Stimulated activated CD4-positive, alpha-beta T cell treated with anti-CD3 and anti-CD28 coated beads, Interleukin-4, amount 100 ng/mL, for 48 hours (primary cell): ENCODE data around the gene AJUBA.
A peak's percentile ranks its signal among the peaks of the same experiment; 100 is the strongest.
"Not testable (repeated sequence)": the region's sequence is repeated elsewhere in the genome, so short reads cannot be mapped to it uniquely, and the experiment has no call there.

Source experiments
- DNase-seq, 2 donors: peaks; one replicate each; pipeline ENCODE4 v3.0.0-alpha.2; 2020; ENCODE audit warnings: low read depth in 2 of 2

The AJUBA gene

GRCh38 chr14:22982477-22983245 lies at the start of gene AJUBA:
Gene AJUBA, minus strand, starts transcription at chr14:22982551. Its CDS starts 285 bp downstream, at chr14:22982266.
- peak; percentile 67 to 73 for DNase-seq

- no peak for DNase-seq
Measured at GRCh38 chr14:23030936-23031335, 48.6 kb upstream of the AJUBA start.

GRCh38 chr14:23028799-23029198 lies 46.4 kb upstream of the AJUBA start:
- no peak for DNase-seq

- no peak for DNase-seq
Measured at GRCh38 chr14:23025151-23025814, 42.9 kb upstream of the AJUBA start.

GRCh38 chr14:23024612-23025075 lies 42.3 kb upstream of the AJUBA start:
- no peak for DNase-seq

GRCh38 chr14:23023795-23024152 lies 41.4 kb upstream of the AJUBA start:
- DNase-seq, result no peak

GRCh38 chr14:23023022-23023794 lies 40.9 kb upstream of the AJUBA start:
- DNase-seq, result no peak

GRCh38 chr14:23021889-23022442 lies 39.6 kb upstream of the AJUBA start:
- no peak for DNase-seq

- no peak for DNase-seq
Measured at GRCh38 chr14:23021434-23021833, 39.1 kb upstream of the AJUBA start.

GRCh38 chr14:23020143-23021128 lies 38.1 kb upstream of the AJUBA start:
- no peak for DNase-seq

GRCh38 chr14:23018107-23018506 lies 35.8 kb upstream of the AJUBA start:
- DNase-seq, result no peak

GRCh38 chr14:23017091-23017490 lies 34.7 kb upstream of the AJUBA start:
- DNase-seq, result no peak

GRCh38 chr14:23015618-23016017 lies 33.3 kb upstream of the AJUBA start:
- DNase-seq, result no peak

- not testable (repeated sequence) for DNase-seq
Measured at GRCh38 chr14:23013749-23014054, 31.4 kb upstream of the AJUBA start.

- no peak for DNase-seq
Measured at GRCh38 chr14:23013054-23013748, 30.9 kb upstream of the AJUBA start.

GRCh38 chr14:23009939-23010726 lies 27.8 kb upstream of the AJUBA start, which contains the start of gene C14orf93:
Gene C14orf93, minus strand, starts transcription at chr14:23010143. Its CDS starts 11,120 bp downstream, at chr14:22999023.
- peak; percentile 80 to 86 for DNase-seq

GRCh38 chr14:23009483-23009938 lies 27.2 kb upstream of the AJUBA start:
- no peak for DNase-seq

- no peak for DNase-seq
Measured at GRCh38 chr14:23008831-23009230, 26.5 kb upstream of the AJUBA start.
